Esophagus squamous epithelium (tissue), 5 donors: ENCODE results near the gene PREX1. TPM values are rescaled to one million over a fixed set of nuclear protein-coding genes. Genes with fewer than 3 reads are reported as not detected.

Experiments used
- DNase-seq: peaks from one replicate; lab custom pipeline; 2025; lab: John Stamatoyannopoulos, UW
- H3K27ac ChIP-seq, 4 donors: fragments of 200-600 bp; sonication (generic); one replicate each; pipeline ENCODE4 v1.5.1; 2016 to 2019; ENCODE audit warnings: mild to moderate bottlenecking in 1 of 4
- H3K27me3 ChIP-seq, 4 donors: fragments of 200-600 bp; sonication (generic); 1 replicate in 3 of 4; 2 replicates in 1 of 4; pipeline versions ENCODE4 v1.5.1 to v1.6.0; 2017 to 2021; ENCODE audit warnings: antibody characterized with exemption in 1 of 4
- H3K36me3 ChIP-seq, 3 donors: fragments of 200-600 bp; sonication (generic); one replicate each; pipeline ENCODE4 v1.5.1; 2016 to 2019
- H3K4me1 ChIP-seq, 3 donors: fragments of 200-600 bp; sonication (generic); one replicate each; pipeline ENCODE4 v1.5.1; 2017 to 2019
- H3K4me3 ChIP-seq, 4 donors: fragments of 200-600 bp; sonication (generic); 1 replicate in 3 of 4; 2 replicates in 1 of 4; pipeline ENCODE4 v1.5.1; 2016 to 2019; ENCODE audit warnings: mild to moderate bottlenecking in 2 of 4, moderate library complexity in 1 of 4
- H3K9me3 ChIP-seq, 3 donors: fragments of 200-600 bp; sonication (generic); one replicate each; pipeline ENCODE4 v1.5.1; 2016 to 2019
- POLR2A ChIP-seq, 4 donors: fragments of 450-650 bp; IDR thresholded peaks; one replicate each; pipeline ENCODE4 v1.6.1; 2017; ENCODE audit warnings: antibody characterized with exemption in 4 of 4, mild to moderate bottlenecking in 4 of 4, moderate library complexity in 3 of 4
- WGBS, 2 donors: methylation state at CpG; one replicate each; pipeline ENCODE4 v1.1.5; 2018; 5-methylcytosine and 5-hydroxymethylcytosine counted together
- intact Hi-C: fragments of 100-400 bp; cut with DNase I; formaldehyde crosslinking; loops from one replicate; pipeline ENCODE4 v1.15.0; 2022
- total RNA-seq, 4 donors: library from RNA; depleted of rRNA; stranded (reverse); fragments of >200 nt; gene quantifications; one replicate each; pipeline ENCODE4 v1.1.0, GENCODE V29; 2016
- TF ChIP-seq, protein P1 (sequence below), 6 experiments: fragments of 450-650 bp in 4 of 6; fragments of 200-600 bp in 2 of 6; sonication (generic) in 2 of 6; IDR thresholded peaks; one replicate each; pipeline ENCODE4 v1.5.1; 2016 to 2019; ENCODE audit warnings: antibody characterized with exemption in 6 of 6, mild to moderate bottlenecking in 4 of 6, moderate library complexity in 4 of 6
- donor health status: DM: yes; HTN: yes; CAD: no.

The PREX1 gene
- total RNA-seq, 4 donors from 2014 or later = 4.9 to 25.9 (median 8.9) TPM

DNA sequence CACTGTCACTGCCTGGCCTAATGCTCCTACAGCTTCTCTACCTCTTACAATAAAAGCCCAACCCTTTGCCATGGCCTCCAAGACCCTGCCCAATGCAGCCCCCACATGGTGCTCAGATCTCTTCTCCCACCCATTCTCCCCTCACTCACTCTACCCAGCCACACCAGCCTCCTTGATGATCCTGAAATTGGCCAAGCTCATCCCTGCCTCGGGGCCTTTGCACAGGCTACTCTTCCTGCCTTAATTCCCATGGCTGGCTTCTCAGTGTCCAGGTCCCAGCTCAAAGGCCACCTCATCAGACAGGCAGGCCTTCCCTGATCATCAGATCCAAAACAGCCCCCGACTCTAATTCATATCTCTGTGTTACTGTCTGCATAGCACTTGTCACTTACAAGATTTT is 25.6 kb downstream of the PREX1 start:
- Histone ChIP-seq H3K27ac (no peak overlapping the region), H3K4me3 (no peak overlapping the region), H3K27me3 (peaks cover 0 to 24% (median 0%) of the 10 kb centered on the region in 4 donors), H3K4me1 (peaks cover 0 to 16% (median 0%) of the 10 kb centered on the region in 3 donors), H3K9me3 (peaks cover 0 to 6% (median 0%) of the 10 kb centered on the region in 3 donors), H3K36me3 (no peaks in the 10 kb centered on the region)
- WGBS, 2 donors = 74 to 87% methylated on average over 1 to 2 of the region's 2 CpGs
- TF ChIP-seq, protein P1, sequence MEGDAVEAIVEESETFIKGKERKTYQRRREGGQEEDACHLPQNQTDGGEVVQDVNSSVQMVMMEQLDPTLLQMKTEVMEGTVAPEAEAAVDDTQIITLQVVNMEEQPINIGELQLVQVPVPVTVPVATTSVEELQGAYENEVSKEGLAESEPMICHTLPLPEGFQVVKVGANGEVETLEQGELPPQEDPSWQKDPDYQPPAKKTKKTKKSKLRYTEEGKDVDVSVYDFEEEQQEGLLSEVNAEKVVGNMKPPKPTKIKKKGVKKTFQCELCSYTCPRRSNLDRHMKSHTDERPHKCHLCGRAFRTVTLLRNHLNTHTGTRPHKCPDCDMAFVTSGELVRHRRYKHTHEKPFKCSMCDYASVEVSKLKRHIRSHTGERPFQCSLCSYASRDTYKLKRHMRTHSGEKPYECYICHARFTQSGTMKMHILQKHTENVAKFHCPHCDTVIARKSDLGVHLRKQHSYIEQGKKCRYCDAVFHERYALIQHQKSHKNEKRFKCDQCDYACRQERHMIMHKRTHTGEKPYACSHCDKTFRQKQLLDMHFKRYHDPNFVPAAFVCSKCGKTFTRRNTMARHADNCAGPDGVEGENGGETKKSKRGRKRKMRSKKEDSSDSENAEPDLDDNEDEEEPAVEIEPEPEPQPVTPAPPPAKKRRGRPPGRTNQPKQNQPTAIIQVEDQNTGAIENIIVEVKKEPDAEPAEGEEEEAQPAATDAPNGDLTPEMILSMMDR (IDR thresholded peaks at IDR 0.05) = no peak
- TF ChIP-seq POLR2A (IDR thresholded peaks at IDR 0.05) = no peak
- intact Hi-C loops = no loop called here
- DNase-seq = no peak

DNA sequence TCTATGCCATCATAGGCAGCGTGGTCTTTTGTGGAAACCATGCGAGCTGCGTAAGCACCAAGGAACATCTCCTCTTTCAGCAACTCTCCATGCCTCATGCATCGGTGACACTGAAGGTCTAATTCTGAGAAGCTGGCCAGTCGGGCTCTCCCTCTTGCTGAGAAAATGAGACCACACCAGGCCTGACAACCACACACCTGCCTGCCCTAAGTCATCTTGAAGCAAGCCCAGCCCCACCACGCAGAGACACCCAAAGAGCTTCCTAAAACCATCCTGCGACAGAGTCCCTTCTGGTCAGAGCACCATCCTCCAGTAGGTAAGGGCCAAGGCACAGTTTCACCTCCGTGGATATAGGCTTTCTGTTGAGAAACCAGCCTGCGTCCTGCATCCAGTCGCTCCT is 26.6 kb downstream of the PREX1 start:
- no peaks in the 10 kb centered on the region for H3K36me3 ChIP-seq
- no peak overlapping the region for H3K27ac ChIP-seq
- H3K9me3 ChIP-seq = no peaks in the 10 kb centered on the region
- DNase-seq = no peak
- WGBS, 2 donors = 83 to 93% methylated on average over 7 to 8 of the region's 10 CpGs
- peaks cover 0 to 17% (median 0%) of the 10 kb centered on the region in 4 donors for H3K27me3 ChIP-seq
- intact Hi-C loops = no loop called here
- no peak overlapping the region for H3K4me3 ChIP-seq
- TF ChIP-seq, protein P1 (IDR thresholded peaks at IDR 0.05) = no peak
- TF ChIP-seq POLR2A (IDR thresholded peaks at IDR 0.05) = no peak
- peaks cover 0 to 19% (median 0%) of the 10 kb centered on the region in 3 donors for H3K4me1 ChIP-seq

DNA sequence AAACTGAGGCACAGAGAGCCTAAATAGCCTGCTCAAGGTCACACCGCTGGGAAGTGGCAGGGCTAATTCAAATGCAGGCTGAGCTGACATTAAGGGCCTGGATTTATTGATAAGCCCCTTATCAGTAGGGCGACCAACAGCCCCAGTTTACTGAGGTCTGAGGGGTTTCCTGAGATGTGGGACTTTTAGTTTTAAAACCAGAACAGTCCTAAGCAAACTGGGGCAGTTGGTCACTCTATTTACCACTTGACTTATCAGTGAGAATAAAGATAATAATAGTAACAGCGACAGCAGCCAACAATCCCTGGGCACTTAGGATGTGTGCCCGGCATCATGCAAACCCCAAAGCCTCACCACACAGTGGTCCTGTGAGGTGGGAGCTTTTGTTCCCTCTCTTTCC is 27.6 kb downstream of the PREX1 start:
- Histone ChIP-seq H3K36me3 (no peaks in the 10 kb centered on the region), H3K27me3 (peaks cover 0 to 9% (median 0%) of the 10 kb centered on the region in 4 donors), H3K4me3 (no peak overlapping the region), H3K9me3 (no peaks in the 10 kb centered on the region), H3K27ac (no peak overlapping the region), H3K4me1 (peaks cover 0 to 20% (median 0%) of the 10 kb centered on the region in 3 donors)
- intact Hi-C loops = no loop called here
- 70 to 84% methylated on average over 3 to 4 of the region's 4 CpGs for WGBS, 2 donors
- TF ChIP-seq POLR2A (IDR thresholded peaks at IDR 0.05) = no peak
- TF ChIP-seq, protein P1 (IDR thresholded peaks at IDR 0.05) = no peak
- DNase-seq = no peak

DNA sequence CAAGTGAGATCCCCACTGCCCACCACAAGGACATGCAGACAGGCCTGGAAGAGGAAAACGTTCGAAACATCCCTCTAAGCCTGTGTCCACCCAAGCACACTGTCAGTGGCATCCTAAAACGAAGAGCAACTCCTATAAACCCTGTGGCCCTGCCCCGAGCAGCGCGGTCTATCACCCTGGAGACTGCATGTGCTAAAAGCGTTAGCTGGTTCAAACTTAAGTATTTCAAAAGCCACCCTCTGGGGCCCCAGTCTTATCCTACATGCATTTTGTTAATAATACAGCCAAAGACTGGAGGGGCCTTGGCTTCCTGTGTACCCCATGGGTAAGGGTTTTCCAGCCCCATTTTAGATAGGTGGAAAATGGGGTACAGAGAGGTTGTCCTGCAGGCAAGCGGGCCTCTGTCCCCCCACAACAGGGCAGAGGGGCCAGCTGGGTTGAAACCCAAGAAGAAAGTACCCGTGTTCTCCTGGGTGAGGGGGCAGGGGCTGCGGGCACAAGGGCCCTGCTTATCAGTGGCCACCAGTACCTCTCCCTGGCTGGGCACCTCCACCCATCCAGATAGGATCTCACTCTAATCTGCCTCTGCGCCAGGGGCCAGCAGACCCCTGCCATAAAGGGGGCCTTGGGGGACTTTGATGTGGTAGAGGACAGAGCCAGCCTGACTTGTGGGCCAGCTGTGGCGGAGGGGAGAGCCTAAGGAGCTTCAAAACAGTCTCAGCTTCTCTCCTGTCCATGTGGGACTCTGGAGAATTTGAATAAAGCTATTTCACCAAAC is 28.3 kb downstream of the PREX1 start:
- intact Hi-C loops = no loop called here
- Histone ChIP-seq H3K36me3 (no peaks in the 10 kb centered on the region), H3K9me3 (no peaks in the 10 kb centered on the region), H3K27me3 (peaks cover 0 to 4% (median 0%) of the 10 kb centered on the region in 4 donors), H3K27ac (no peak overlapping the region), H3K4me1 (peaks cover 0 to 20% (median 0%) of the 10 kb centered on the region in 3 donors), H3K4me3 (no peak overlapping the region)
- WGBS, 2 donors = 66 to 72% methylated on average over 4 to 9 of the region's 12 CpGs
- no peak for DNase-seq
- TF ChIP-seq POLR2A (IDR thresholded peaks at IDR 0.05) = no peak
- TF ChIP-seq, protein P1 (IDR thresholded peaks at IDR 0.05) = no peak
